Measurements from ENCODE around the gene CD44. TPM values are rescaled to one million over a fixed set of nuclear protein-coding genes. Genes with fewer than 3 reads are reported as not detected.

The CD44 gene
- total RNA-seq, 1 experiment from 2014 or later, result 0.86 TPM

DNA sequence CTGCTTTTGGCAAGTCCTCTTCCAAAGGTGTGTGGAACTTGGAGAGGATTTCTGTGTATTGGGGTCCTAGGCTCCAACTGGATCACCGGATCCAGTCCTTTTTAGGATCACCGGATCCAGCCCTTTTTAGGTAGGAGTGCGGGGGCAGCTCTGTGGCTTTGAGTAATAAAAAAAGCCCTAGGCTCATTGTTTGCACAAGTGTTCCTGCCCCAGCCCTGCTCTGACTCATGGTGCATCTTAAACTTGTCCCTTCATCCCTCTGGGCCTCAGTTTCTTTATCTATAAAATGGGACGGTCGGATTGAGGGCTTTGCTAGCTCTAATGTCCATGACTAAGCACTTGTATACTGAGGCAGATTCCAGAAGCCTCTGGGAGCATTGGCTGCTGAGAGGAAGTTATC lies 22.7 kb upstream of the CD44 start:
- H3K27ac ChIP-seq (ENCODE audit: low read length), result no peak overlapping the region
- no peaks in the 10 kb centered on the region for H3K9me3 ChIP-seq (ENCODE audit: low read length)
- H3K4me3 ChIP-seq (ENCODE audit: low read length), result no peak overlapping the region
- DNase-seq, result no peak
- H3K9ac ChIP-seq (ENCODE audit: low read length), result no peak overlapping the region
- H3K9me2 ChIP-seq (replicated peaks; ENCODE audit: insufficient read depth, low read length), result no peaks in the 10 kb centered on the region
- H3K36me3 ChIP-seq (ENCODE audit: insufficient read depth, low read length), result no peaks in the 10 kb centered on the region
- no peaks in the 10 kb centered on the region for H3K27me3 ChIP-seq (ENCODE audit: low read length)
- H3K4me1 ChIP-seq (ENCODE audit: low read length), result peaks cover 47% of the 10 kb centered on the region
- no peaks in the 10 kb centered on the region for H4K20me1 ChIP-seq (ENCODE audit: insufficient read depth, low read depth, low read length)
- H3K4me2 ChIP-seq (ENCODE audit: low read depth, low read length, poor library complexity, severe bottlenecking), result no peak overlapping the region
- H3K79me2 ChIP-seq (ENCODE audit: low read length), result no peaks in the 10 kb centered on the region
- H2AFZ ChIP-seq (ENCODE audit: low read length), result no peak overlapping the region

DNA sequence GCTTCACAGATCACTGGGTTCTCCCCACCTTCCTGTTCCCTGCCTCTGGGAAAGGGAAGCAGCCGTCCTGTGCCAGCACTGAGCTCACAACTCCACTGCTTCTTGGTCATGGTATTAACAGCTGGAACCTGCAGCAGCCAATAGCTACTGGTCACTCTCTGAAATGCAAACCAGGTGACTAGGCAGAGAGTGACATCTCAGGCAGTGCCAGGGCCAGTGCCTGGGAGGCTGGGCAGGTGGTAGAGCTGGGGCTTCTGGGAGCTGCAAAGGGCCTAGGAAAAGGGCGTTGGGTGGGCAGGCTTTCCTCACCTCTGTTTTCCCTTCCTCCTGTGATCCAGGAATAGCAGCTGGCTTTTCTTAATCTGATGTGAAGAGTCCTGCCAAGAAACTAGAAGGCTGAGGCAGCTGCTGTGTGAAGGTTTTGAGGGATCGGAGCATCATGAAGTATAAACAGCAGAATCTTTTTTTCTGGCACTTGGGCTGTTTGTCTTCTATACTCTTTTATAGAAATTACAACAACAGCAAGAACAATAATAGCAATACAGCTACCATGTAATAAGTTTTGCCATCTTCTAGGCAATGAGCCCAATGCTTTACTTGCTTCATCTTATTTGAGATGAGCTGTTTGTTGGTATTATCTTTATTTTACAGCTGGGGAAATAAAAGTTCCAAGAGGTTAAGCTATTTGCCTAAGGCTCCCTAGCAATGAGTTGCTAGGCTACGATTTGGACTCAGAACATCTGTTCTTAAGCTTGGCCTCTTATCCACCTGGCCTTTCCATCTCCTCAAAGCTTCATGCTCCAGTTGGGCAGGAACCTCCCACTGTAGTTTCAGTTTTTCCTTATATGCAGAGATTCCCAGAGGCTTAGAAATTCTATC lies 22.0 kb upstream of the CD44 start:
- no peaks in the 10 kb centered on the region for H4K20me1 ChIP-seq (ENCODE audit: insufficient read depth, low read depth, low read length)
- no peak overlapping the region for H3K27ac ChIP-seq (ENCODE audit: low read length)
- no peaks in the 10 kb centered on the region for H3K79me2 ChIP-seq (ENCODE audit: low read length)
- peaks cover 47% of the 10 kb centered on the region for H3K4me1 ChIP-seq (ENCODE audit: low read length)
- no peaks in the 10 kb centered on the region for H3K9me2 ChIP-seq (replicated peaks; ENCODE audit: insufficient read depth, low read length)
- no peak overlapping the region for H3K9ac ChIP-seq (ENCODE audit: low read length)
- no peak for DNase-seq
- H3K4me3 ChIP-seq (ENCODE audit: low read length), result no peak overlapping the region
- H3K27me3 ChIP-seq (ENCODE audit: low read length), result no peaks in the 10 kb centered on the region
- no peaks in the 10 kb centered on the region for H3K9me3 ChIP-seq (ENCODE audit: low read length)
- no peak overlapping the region for H2AFZ ChIP-seq (ENCODE audit: low read length)
- H3K36me3 ChIP-seq (ENCODE audit: insufficient read depth, low read length), result no peaks in the 10 kb centered on the region
- H3K4me2 ChIP-seq (ENCODE audit: low read depth, low read length, poor library complexity, severe bottlenecking), result no peak overlapping the region

DNA sequence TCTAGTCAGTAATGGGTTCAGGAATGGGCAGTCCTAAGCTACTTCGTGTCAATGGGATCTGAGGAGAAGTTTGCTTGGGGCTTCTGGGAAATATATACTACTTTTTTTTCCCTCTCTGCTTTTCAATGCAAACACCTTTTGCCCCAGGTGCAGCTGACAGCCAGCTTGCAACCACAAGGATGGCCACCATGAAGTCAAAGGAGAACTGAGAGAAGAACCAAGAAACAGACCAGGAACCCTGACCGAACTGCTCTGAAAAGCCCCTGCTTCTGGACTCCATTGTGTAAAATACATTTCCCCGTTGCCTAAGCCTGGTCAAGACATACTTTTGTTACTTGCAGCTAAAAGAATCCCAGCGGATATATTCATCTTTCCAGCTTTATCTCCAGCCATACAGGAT lies 20.1 kb upstream of the CD44 start:
- Histone ChIP-seq H3K79me2 (ENCODE audit: low read length) (no peaks in the 10 kb centered on the region), H2AFZ (ENCODE audit: low read length) (no peak overlapping the region), H3K27ac (ENCODE audit: low read length) (no peak overlapping the region), H3K4me3 (ENCODE audit: low read length) (no peak overlapping the region), H3K27me3 (ENCODE audit: low read length) (no peaks in the 10 kb centered on the region), H3K4me2 (ENCODE audit: low read depth, low read length, poor library complexity, severe bottlenecking) (peak overlapping the region; percentile 27), H4K20me1 (ENCODE audit: insufficient read depth, low read depth, low read length) (no peaks in the 10 kb centered on the region), H3K9me3 (ENCODE audit: low read length) (no peaks in the 10 kb centered on the region), H3K4me1 (ENCODE audit: low read length) (peaks cover 46% of the 10 kb centered on the region), H3K9me2 (replicated peaks; ENCODE audit: insufficient read depth, low read length) (no peaks in the 10 kb centered on the region), H3K36me3 (ENCODE audit: insufficient read depth, low read length) (no peaks in the 10 kb centered on the region), H3K9ac (ENCODE audit: low read length) (no peak overlapping the region)
- DNase-seq, result no peak

DNA sequence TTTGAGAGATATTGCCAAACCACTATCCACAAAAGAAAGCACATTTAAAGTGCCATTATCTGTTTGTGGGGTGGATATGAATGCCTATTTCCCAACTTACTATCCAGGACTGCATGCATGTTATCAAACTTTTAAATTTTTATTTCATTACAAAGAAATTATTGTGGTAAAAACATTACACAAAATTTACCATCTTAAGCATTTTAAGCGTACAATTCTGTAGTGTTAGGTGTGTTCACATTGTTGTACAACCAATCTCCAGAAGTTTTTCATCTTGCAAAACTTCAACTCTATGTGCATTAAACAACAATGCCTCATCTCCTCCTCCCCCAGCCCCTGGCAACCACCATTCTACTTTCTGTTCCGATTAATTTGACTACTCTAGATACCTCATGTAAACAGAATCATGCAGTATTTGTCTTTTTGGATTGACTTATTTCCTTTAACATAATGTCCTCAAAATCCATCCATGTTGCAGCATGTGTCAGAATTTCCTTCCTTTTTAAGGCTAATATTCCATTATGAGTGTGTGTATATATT lies 17.6 kb upstream of the CD44 start:
- peaks cover 29% of the 10 kb centered on the region for H3K4me1 ChIP-seq (ENCODE audit: low read length)

DNA sequence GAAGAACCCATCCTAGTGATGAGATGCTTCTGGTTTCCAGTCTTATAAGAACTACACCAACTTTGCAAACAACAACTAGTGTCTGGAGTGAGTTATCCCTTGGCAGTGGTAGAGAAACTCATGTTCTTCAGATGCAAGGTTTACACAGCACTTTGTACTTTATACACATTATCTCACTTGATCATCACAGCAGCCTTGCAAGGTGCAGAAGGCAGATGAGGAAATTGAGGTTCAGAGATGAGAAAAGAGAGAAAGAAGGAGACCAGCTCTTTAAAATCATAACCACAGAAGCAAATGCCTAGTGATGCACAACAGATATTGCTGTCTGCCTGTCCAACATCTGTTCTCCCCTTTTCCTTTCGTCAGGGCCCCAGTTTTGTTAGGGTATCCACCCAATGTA lies 16.7 kb upstream of the CD44 start:
- H3K36me3 ChIP-seq (ENCODE audit: insufficient read depth, low read length), result no peaks in the 10 kb centered on the region
- H3K9me2 ChIP-seq (replicated peaks; ENCODE audit: insufficient read depth, low read length), result no peaks in the 10 kb centered on the region
- H3K27me3 ChIP-seq (ENCODE audit: low read length), result no peaks in the 10 kb centered on the region
- H3K4me1 ChIP-seq (ENCODE audit: low read length), result peaks cover 20% of the 10 kb centered on the region
- H3K4me3 ChIP-seq (ENCODE audit: low read length), result no peak overlapping the region
- no peak overlapping the region for H3K4me2 ChIP-seq (ENCODE audit: low read depth, low read length, poor library complexity, severe bottlenecking)
- no peak overlapping the region for H3K9ac ChIP-seq (ENCODE audit: low read length)
- no peak for DNase-seq
- H4K20me1 ChIP-seq (ENCODE audit: insufficient read depth, low read depth, low read length), result no peaks in the 10 kb centered on the region
- H3K79me2 ChIP-seq (ENCODE audit: low read length), result no peaks in the 10 kb centered on the region
- no peak overlapping the region for H3K27ac ChIP-seq (ENCODE audit: low read length)
- H3K9me3 ChIP-seq (ENCODE audit: low read length), result no peaks in the 10 kb centered on the region
- no peak overlapping the region for H2AFZ ChIP-seq (ENCODE audit: low read length)

More for the DNA sequence above, 17.6 kb upstream of the CD44 start:
- no peak for DNase-seq
- Histone ChIP-seq H2AFZ (ENCODE audit: low read length) (no peak overlapping the region), H4K20me1 (ENCODE audit: insufficient read depth, low read depth, low read length) (no peaks in the 10 kb centered on the region), H3K36me3 (ENCODE audit: insufficient read depth, low read length) (no peaks in the 10 kb centered on the region), H3K27ac (ENCODE audit: low read length) (no peak overlapping the region), H3K79me2 (ENCODE audit: low read length) (no peaks in the 10 kb centered on the region), H3K4me2 (ENCODE audit: low read depth, low read length, poor library complexity, severe bottlenecking) (no peak overlapping the region), H3K9me2 (replicated peaks; ENCODE audit: insufficient read depth, low read length) (no peaks in the 10 kb centered on the region), H3K27me3 (ENCODE audit: low read length) (no peaks in the 10 kb centered on the region), H3K4me3 (ENCODE audit: low read length) (no peak overlapping the region), H3K9me3 (ENCODE audit: low read length) (no peaks in the 10 kb centered on the region), H3K9ac (ENCODE audit: low read length) (no peak overlapping the region)

DNA sequence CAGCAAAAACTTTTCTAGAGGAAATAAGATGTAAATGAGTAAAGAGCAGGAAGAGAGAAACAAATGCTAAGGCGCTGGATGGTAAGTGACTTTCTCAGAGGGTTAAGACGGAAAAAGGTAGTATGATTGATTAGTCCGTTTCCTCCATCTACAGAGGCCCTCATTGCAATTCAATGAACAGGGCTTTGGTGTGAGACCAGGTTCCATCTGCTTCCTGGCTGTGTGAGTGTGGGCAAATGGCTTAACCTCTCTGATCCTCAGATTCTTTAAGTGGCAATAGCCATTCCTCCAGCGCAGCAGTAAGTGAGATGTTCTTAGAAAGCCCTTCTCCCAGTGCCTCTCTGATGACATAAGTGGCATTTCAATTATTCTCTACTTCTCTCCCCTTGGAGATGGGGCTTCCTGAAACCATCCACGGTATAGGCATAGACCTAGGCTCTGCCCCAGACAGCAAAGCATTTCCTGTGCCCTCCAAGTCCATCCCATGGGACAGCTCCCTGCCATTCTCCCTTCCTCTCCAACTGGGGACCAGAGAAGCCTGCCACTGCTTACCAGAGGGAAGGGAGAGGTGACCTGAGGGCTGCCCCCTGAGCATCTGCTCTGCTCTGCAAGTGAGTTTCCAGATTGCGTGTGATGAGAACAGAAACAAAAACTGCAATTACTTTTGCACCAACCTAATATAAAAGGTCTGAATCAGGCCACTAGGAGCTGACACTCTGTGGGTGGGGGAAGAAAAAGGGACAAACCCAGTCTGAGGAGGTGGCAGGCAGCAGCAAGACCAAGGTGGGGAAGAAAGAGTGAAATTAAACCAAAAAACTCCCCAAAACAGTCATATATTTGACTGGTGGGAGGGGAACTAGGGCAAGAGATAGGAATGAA lies 12.7 kb upstream of the CD44 start:
- Histone ChIP-seq H3K27me3 (ENCODE audit: low read length) (no peaks in the 10 kb centered on the region), H3K9me3 (ENCODE audit: low read length) (no peaks in the 10 kb centered on the region), H4K20me1 (ENCODE audit: insufficient read depth, low read depth, low read length) (no peaks in the 10 kb centered on the region), H3K4me2 (ENCODE audit: low read depth, low read length, poor library complexity, severe bottlenecking) (no peak overlapping the region), H3K9ac (ENCODE audit: low read length) (no peak overlapping the region), H3K79me2 (ENCODE audit: low read length) (no peaks in the 10 kb centered on the region), H3K36me3 (ENCODE audit: insufficient read depth, low read length) (no peaks in the 10 kb centered on the region), H3K4me3 (ENCODE audit: low read length) (no peak overlapping the region), H3K4me1 (ENCODE audit: low read length) (peaks cover 9% of the 10 kb centered on the region), H3K27ac (ENCODE audit: low read length) (no peak overlapping the region), H3K9me2 (replicated peaks; ENCODE audit: insufficient read depth, low read length) (no peaks in the 10 kb centered on the region), H2AFZ (ENCODE audit: low read length) (0 out of 2 replicates have a peak overlapping the region, but pooled peaks have one; percentile 10)
- no peak for DNase-seq

DNA sequence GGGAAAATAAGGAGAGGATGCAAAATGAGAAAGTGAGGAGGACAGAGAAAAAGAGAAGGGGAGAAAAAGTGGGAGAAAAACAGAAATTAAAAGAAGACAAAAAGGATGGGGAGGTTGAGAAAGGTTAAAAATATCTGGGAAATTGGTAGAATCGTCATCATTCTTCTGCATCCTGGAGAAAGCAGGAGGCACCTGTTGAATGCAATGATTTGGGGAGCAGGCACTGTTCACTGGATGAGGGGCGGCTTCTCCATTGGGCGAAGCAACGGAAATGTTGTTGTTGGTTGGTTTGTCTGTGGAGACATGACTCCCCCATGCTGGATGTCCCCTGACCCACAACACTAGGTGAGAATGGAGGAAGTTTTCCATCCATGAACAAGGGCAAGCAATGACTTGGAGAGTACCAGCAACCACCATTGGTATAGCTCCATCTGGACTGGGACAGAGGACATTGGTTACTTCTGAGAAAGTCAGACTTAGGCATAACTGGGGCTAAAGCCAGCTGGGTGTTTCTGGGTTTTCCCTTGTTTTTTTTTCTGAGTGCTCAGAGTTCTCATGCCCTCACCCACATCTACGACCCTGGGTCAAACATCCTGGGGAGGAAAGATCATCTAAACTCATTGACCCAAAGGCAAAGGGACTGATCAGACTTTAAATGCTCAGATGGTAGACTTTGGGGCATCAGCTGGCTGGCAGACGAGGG lies 11.9 kb upstream of the CD44 start:
- H3K9ac ChIP-seq (ENCODE audit: low read length), result no peak overlapping the region
- H3K36me3 ChIP-seq (ENCODE audit: insufficient read depth, low read length), result no peaks in the 10 kb centered on the region
- H3K9me2 ChIP-seq (replicated peaks; ENCODE audit: insufficient read depth, low read length), result no peaks in the 10 kb centered on the region
- H3K27me3 ChIP-seq (ENCODE audit: low read length), result no peaks in the 10 kb centered on the region
- H4K20me1 ChIP-seq (ENCODE audit: insufficient read depth, low read depth, low read length), result no peaks in the 10 kb centered on the region
- peaks cover 14% of the 10 kb centered on the region for H3K4me1 ChIP-seq (ENCODE audit: low read length)
- no peaks in the 10 kb centered on the region for H3K79me2 ChIP-seq (ENCODE audit: low read length)
- no peaks in the 10 kb centered on the region for H3K9me3 ChIP-seq (ENCODE audit: low read length)
- no peak overlapping the region for H2AFZ ChIP-seq (ENCODE audit: low read length)
- H3K4me2 ChIP-seq (ENCODE audit: low read depth, low read length, poor library complexity, severe bottlenecking), result no peak overlapping the region
- no peak overlapping the region for H3K27ac ChIP-seq (ENCODE audit: low read length)
- no peak overlapping the region for H3K4me3 ChIP-seq (ENCODE audit: low read length)
- DNase-seq, result no peak
